Measurements from ENCODE around the gene CXCL16.
"Not testable (repeated sequence)": the region's sequence is repeated elsewhere in the genome, so short reads cannot be mapped to it uniquely, and the experiment has no call there.

DNA sequence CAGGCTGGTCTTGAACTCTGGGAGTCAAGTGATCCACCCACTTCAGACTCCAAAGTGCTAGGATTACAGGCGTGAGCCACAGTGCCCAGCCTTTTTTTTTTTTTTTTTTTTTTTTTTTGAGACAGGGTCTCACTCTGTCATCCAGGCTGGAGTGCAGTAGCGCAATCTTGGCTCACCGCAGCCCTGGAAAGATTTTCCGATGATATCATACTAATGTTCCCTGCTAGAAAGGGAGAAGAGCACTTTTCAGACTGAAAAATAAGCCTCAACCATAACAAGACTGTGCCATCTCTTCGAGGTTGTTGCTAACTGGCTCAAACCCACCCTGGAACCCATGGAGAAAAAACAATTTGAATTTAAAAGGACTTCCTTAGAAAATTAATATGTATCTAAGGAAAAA lies 56.0 kb downstream of the CXCL16 start:
- TF ChIP-seq, protein P1, sequence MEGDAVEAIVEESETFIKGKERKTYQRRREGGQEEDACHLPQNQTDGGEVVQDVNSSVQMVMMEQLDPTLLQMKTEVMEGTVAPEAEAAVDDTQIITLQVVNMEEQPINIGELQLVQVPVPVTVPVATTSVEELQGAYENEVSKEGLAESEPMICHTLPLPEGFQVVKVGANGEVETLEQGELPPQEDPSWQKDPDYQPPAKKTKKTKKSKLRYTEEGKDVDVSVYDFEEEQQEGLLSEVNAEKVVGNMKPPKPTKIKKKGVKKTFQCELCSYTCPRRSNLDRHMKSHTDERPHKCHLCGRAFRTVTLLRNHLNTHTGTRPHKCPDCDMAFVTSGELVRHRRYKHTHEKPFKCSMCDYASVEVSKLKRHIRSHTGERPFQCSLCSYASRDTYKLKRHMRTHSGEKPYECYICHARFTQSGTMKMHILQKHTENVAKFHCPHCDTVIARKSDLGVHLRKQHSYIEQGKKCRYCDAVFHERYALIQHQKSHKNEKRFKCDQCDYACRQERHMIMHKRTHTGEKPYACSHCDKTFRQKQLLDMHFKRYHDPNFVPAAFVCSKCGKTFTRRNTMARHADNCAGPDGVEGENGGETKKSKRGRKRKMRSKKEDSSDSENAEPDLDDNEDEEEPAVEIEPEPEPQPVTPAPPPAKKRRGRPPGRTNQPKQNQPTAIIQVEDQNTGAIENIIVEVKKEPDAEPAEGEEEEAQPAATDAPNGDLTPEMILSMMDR (conservative IDR thresholded peaks at IDR 0.05; ENCODE audit: low read depth, low read length) = not testable (repeated sequence)
- not testable (repeated sequence) for TF ChIP-seq EZH2 (IDR thresholded peaks at IDR 0.05; ENCODE audit: low read length, unreplicated experiment)
